Activated T-helper 1 cell treated with anti-CD3 and anti-CD28 coated beads, Interleukin-2, amount 50 U/mL, for 16 hours (primary cell): ENCODE data around the gene LSM12.
A peak's percentile ranks its signal among the peaks of the same experiment; 100 is the strongest.
"Not testable (repeated sequence)": the region's sequence is repeated elsewhere in the genome, so short reads cannot be mapped to it uniquely, and the experiment has no call there.

Source experiments
- DNase-seq, 2 donors: peaks; one replicate each; pipeline ENCODE4 v3.0.0-alpha.2; 2020; ENCODE audit warnings: low read depth in 1 of 2, low spot score in 1 of 2

LSM12 gene

GRCh38 chr17:44066204-44066930, at the start of gene LSM12:
TSS of gene LSM12 (minus strand) at chr17:44066671. CDS start at chr17:44066587, 84 bp downstream.
- DNase-seq, result peak; percentile 81 to 86

- DNase-seq, result no peak
Measured at GRCh38 chr17:44115585-44116415, 49.3 kb upstream of the LSM12 start.

- DNase-seq, result no peak
Measured at GRCh38 chr17:44113868-44114840, 47.7 kb upstream of the LSM12 start.

- DNase-seq, result no peak
Measured at GRCh38 chr17:44113382-44113781, 46.9 kb upstream of the LSM12 start.

GRCh38 chr17:44112284-44113280, 46.1 kb upstream of the LSM12 start:
- no peak for DNase-seq

- DNase-seq, result no peak
Measured at GRCh38 chr17:44111777-44112176, 45.3 kb upstream of the LSM12 start.

- peak in 1 of 2 donors; percentile 23 for DNase-seq
Measured at GRCh38 chr17:44110823-44111633, 44.6 kb upstream of the LSM12 start.

- DNase-seq, result no peak
Measured at GRCh38 chr17:44110011-44110686, 43.7 kb upstream of the LSM12 start.

GRCh38 chr17:44109312-44109630, 42.8 kb upstream of the LSM12 start:
- no peak for DNase-seq

- DNase-seq, result no peak
Measured at GRCh38 chr17:44108440-44109311, 42.2 kb upstream of the LSM12 start.

- DNase-seq, result no peak
Measured at GRCh38 chr17:44106801-44107200, 40.3 kb upstream of the LSM12 start.

GRCh38 chr17:44105941-44106340, 39.5 kb upstream of the LSM12 start:
- no peak for DNase-seq

- DNase-seq, result no peak
Measured at GRCh38 chr17:44105483-44105882, 39.0 kb upstream of the LSM12 start.

GRCh38 chr17:44102849-44103622, 36.6 kb upstream of the LSM12 start:
- no peak for DNase-seq

GRCh38 chr17:44101858-44102257, 35.4 kb upstream of the LSM12 start:
- not testable (repeated sequence) for DNase-seq

GRCh38 chr17:44097110-44097958, 30.9 kb upstream of the LSM12 start:
- DNase-seq, result no peak
